Measurements from ENCODE around the gene ARSG. TPM values are rescaled to one million over a fixed set of nuclear protein-coding genes. Genes with fewer than 3 reads are reported as not detected.

The ARSG gene
- total and polyA plus RNA-seq, 2 of the 8 experiments (the other 6 are each of a cell fraction or from before 2014, with no cell fraction given): 3.3 to 4.0 TPM

GRCh38 chr17:68422821-68423220 is 131.5 kb downstream of the ARSG start (continued):
- TF ChIP-seq, protein P1, sequence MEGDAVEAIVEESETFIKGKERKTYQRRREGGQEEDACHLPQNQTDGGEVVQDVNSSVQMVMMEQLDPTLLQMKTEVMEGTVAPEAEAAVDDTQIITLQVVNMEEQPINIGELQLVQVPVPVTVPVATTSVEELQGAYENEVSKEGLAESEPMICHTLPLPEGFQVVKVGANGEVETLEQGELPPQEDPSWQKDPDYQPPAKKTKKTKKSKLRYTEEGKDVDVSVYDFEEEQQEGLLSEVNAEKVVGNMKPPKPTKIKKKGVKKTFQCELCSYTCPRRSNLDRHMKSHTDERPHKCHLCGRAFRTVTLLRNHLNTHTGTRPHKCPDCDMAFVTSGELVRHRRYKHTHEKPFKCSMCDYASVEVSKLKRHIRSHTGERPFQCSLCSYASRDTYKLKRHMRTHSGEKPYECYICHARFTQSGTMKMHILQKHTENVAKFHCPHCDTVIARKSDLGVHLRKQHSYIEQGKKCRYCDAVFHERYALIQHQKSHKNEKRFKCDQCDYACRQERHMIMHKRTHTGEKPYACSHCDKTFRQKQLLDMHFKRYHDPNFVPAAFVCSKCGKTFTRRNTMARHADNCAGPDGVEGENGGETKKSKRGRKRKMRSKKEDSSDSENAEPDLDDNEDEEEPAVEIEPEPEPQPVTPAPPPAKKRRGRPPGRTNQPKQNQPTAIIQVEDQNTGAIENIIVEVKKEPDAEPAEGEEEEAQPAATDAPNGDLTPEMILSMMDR (IDR thresholded peaks at IDR 0.05; ENCODE audit: control extremely low read depth in 1 of 3, insufficient read depth in 1 of 3, low read depth in 1 of 3, low read length in 3 of 3): no peak
- no peak for TF ChIP-seq BCL11A (IDR thresholded peaks at IDR 0.05; ENCODE audit: low read depth in 2 of 2, low read length in 2 of 2)
- no peak for TF ChIP-seq SIX5 (IDR thresholded peaks at IDR 0.05; ENCODE audit: low read depth, low read length)

Data from H1 (cell line).